Neural cell (in vitro differentiated cells): ENCODE data around the gene LZTS2. TPM values are rescaled to one million over a fixed set of nuclear protein-coding genes. Genes with fewer than 3 reads are reported as not detected.

ENCODE experiments used
- H2AFZ ChIP-seq: fragments of 200-600, 300-800 bp; sonication (generic), shearing (Covaris generic); 2 replicates; pipeline ENCODE4 v1.6.0; 2014; ENCODE audit warnings: low read depth, mild to moderate bottlenecking, antibody characterized with exemption, low read length, moderate library complexity
- H3F3A ChIP-seq: fragments of 200-600 bp; shearing (Covaris generic); 2 replicates; pipeline ENCODE4 v1.6.1; 2016; ENCODE audit warnings: mild to moderate bottlenecking, moderate library complexity, mixed read lengths, antibody characterized with exemption, low read length; ENCODE audit not compliant: insufficient read depth, poor library complexity, severe bottlenecking
- H3K27ac ChIP-seq: fragments of 200-600, 300-800 bp; sonication (generic), shearing (Covaris generic); 2 replicates; pipeline ENCODE4 v1.5.1; 2014; ENCODE audit warnings: mild to moderate bottlenecking, low read length, moderate library complexity
- H3K27me3 ChIP-seq: fragments of 300-800, 200-600 bp; sonication (generic), shearing (Covaris generic); 2 replicates; pipeline ENCODE4 v1.6.0; 2014; ENCODE audit warnings: mild to moderate bottlenecking, low read depth, low read length, moderate library complexity; ENCODE audit not compliant: insufficient read depth
- H3K36me3 ChIP-seq: fragments of 300-800, 200-600 bp; sonication (generic), shearing (Covaris generic); 2 replicates; pipeline ENCODE4 v1.5.1; 2014; ENCODE audit warnings: mild to moderate bottlenecking, antibody characterized with exemption, low read length, moderate library complexity; ENCODE audit not compliant: insufficient read depth
- H3K4me2 ChIP-seq: fragments of 300-800, 200-600 bp; sonication (generic), shearing (Covaris generic); 2 replicates; pipeline ENCODE4 v1.6.0; 2014; ENCODE audit warnings: mild to moderate bottlenecking, low read length
- H3K4me3 ChIP-seq: fragments of 300-800, 200-600 bp; sonication (generic), shearing (Covaris generic); 2 replicates; pipeline ENCODE4 v1.5.1; 2014; ENCODE audit warnings: mild to moderate bottlenecking, low read length, moderate library complexity
- H3K79me2 ChIP-seq: fragments of 200-600 bp; shearing (Covaris generic); replicated peaks from 2 replicates; pipeline ENCODE4 v1.6.0; 2014; ENCODE audit warnings: mild to moderate bottlenecking, low read length, moderate library complexity; ENCODE audit not compliant: insufficient read depth
- H3K9ac ChIP-seq: fragments of 300-800, 200-600 bp; sonication (generic), shearing (Covaris generic); 2 replicates; pipeline ENCODE4 v1.6.1; 2016; ENCODE audit warnings: mild to moderate bottlenecking, low read length, mixed read lengths
- H3K9me2 ChIP-seq: fragments of 200-600 bp; shearing (Covaris generic); 2 replicates; pipeline ENCODE4 v1.6.1; 2016; ENCODE audit warnings: mild to moderate bottlenecking, low read length, mixed read lengths; ENCODE audit not compliant: insufficient read depth
- H3K9me3 ChIP-seq: fragments of 200-600, 300-800 bp; sonication (generic), shearing (Covaris generic); 2 replicates; pipeline ENCODE4 v1.6.1; 2016; ENCODE audit warnings: mild to moderate bottlenecking, mixed run types, low read length, moderate library complexity, mixed read lengths
- H4K20me1 ChIP-seq: fragments of 200-600 bp; shearing (Covaris generic); 2 replicates; pipeline ENCODE4 v1.6.1; 2016; ENCODE audit warnings: mild to moderate bottlenecking, mixed run types; ENCODE audit not compliant: insufficient read depth
- CTCF ChIP-seq: fragments of 450-650 bp; IDR thresholded peaks from 2 replicates; pipeline ENCODE4 v1.5.1; 2014; ENCODE audit warnings: antibody characterized with exemption, mild to moderate bottlenecking, moderate library complexity; ENCODE audit not compliant: poor library complexity, severe bottlenecking
- EP300 ChIP-seq: fragments of 450-650 bp; conservative IDR thresholded peaks from 2 replicates; pipeline ENCODE4 v1.6.1; 2014; ENCODE audit warnings: antibody characterized with exemption, mild to moderate bottlenecking, moderate library complexity; ENCODE audit not compliant: poor library complexity, severe bottlenecking
- EZH2 ChIP-seq: fragments of 200-600, 300-800 bp; shearing (Covaris generic), sonication (generic); IDR thresholded peaks from 2 replicates; pipeline ENCODE4 v1.6.1; 2014; ENCODE audit warnings: antibody characterized with exemption, low read length, borderline replicate concordance, mild to moderate bottlenecking; ENCODE audit not compliant: insufficient read depth, poor library complexity, severe bottlenecking
- MXI1 ChIP-seq: fragments of 450-650 bp; conservative IDR thresholded peaks from 2 replicates; pipeline ENCODE4 v1.6.1; 2014; ENCODE audit warnings: antibody characterized with exemption, mild to moderate bottlenecking; ENCODE audit not compliant: poor library complexity, severe bottlenecking
- POLR2AphosphoS5 ChIP-seq: IDR thresholded peaks from 2 replicates; pipeline ENCODE4 v1.6.1; 2012
- RAD21 ChIP-seq: fragments of 450-650 bp; conservative IDR thresholded peaks from 2 replicates; pipeline ENCODE4 v1.6.1; 2014; ENCODE audit warnings: antibody characterized with exemption, mild to moderate bottlenecking, moderate library complexity
- SMC3 ChIP-seq: fragments of 450-650 bp; conservative IDR thresholded peaks from 2 replicates; pipeline ENCODE4 v1.6.1; 2014; ENCODE audit warnings: antibody characterized with exemption, mild to moderate bottlenecking, moderate library complexity; ENCODE audit not compliant: poor library complexity
- TAF1 ChIP-seq: IDR thresholded peaks from 2 replicates; pipeline ENCODE4 v1.6.1; 2012; ENCODE audit warnings: low read depth
- polyA plus RNA-seq: library from polyadenylated mRNA; depleted of rRNA; stranded (reverse); fragments of >200 nt; gene quantifications from 2 replicates; pipeline ENCODE4 v1.2.3, GENCODE V29; 2014
- TF ChIP-seq, protein P1 (sequence below): IDR thresholded peaks from 2 replicates; pipeline ENCODE4 v1.6.1; 2012; ENCODE audit warnings: borderline replicate concordance

LZTS2 gene
- polyA plus RNA-seq, 1 donor from 2014 or later = 40.1 TPM

DNA sequence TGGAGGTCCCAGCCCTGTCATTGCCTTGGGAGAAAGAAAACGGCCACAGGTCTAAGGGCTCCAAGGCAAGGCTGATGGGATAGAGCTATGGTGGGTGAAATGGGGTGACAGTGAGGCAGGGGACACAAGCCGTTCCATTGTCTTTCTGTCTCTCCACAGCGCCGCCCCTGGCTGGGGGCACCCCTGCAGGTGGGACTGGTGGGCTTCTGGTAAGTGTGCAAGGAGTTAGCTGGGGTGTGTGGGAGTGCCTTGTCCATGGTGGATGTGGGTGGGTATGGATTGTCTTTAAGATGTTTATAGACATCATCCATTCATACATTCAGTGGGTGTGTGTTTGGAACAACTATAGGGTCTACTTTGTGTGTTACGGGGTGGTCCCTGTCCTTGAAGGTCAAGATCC, 38.9 kb downstream of the LZTS2 start:
- no peak overlapping the region for H2AFZ ChIP-seq
- H3K9me3 ChIP-seq = no peaks in the 10 kb centered on the region
- no peaks in the 10 kb centered on the region for H3K9me2 ChIP-seq
- H3K4me3 ChIP-seq = no peak overlapping the region
- H3K27ac ChIP-seq = no peak overlapping the region
- TF ChIP-seq MXI1 = no peak
- TF ChIP-seq SMC3 = no peak
- TF ChIP-seq, protein P1, sequence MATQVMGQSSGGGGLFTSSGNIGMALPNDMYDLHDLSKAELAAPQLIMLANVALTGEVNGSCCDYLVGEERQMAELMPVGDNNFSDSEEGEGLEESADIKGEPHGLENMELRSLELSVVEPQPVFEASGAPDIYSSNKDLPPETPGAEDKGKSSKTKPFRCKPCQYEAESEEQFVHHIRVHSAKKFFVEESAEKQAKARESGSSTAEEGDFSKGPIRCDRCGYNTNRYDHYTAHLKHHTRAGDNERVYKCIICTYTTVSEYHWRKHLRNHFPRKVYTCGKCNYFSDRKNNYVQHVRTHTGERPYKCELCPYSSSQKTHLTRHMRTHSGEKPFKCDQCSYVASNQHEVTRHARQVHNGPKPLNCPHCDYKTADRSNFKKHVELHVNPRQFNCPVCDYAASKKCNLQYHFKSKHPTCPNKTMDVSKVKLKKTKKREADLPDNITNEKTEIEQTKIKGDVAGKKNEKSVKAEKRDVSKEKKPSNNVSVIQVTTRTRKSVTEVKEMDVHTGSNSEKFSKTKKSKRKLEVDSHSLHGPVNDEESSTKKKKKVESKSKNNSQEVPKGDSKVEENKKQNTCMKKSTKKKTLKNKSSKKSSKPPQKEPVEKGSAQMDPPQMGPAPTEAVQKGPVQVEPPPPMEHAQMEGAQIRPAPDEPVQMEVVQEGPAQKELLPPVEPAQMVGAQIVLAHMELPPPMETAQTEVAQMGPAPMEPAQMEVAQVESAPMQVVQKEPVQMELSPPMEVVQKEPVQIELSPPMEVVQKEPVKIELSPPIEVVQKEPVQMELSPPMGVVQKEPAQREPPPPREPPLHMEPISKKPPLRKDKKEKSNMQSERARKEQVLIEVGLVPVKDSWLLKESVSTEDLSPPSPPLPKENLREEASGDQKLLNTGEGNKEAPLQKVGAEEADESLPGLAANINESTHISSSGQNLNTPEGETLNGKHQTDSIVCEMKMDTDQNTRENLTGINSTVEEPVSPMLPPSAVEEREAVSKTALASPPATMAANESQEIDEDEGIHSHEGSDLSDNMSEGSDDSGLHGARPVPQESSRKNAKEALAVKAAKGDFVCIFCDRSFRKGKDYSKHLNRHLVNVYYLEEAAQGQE = no peak
- no peak for TF ChIP-seq POLR2AphosphoS5
- TF ChIP-seq RAD21 = no peak
- no peak for TF ChIP-seq EP300
- TF ChIP-seq EZH2 = no peak
- no peak for TF ChIP-seq TAF1
- TF ChIP-seq CTCF = no peak
- peaks cover 8% of the 10 kb centered on the region for H3K27me3 ChIP-seq
- H4K20me1 ChIP-seq = no peaks in the 10 kb centered on the region
- H3F3A ChIP-seq = no peaks in the 10 kb centered on the region
- H3K36me3 ChIP-seq = no peaks in the 10 kb centered on the region
- H3K9ac ChIP-seq = no peak overlapping the region
- H3K4me2 ChIP-seq = no peak overlapping the region
- no peaks in the 10 kb centered on the region for H3K79me2 ChIP-seq

GRCh38 chr10:101040061-101040460, 40.5 kb downstream of the LZTS2 start:
- Histone ChIP-seq H3K79me2 (no peaks in the 10 kb centered on the region), H3K27me3 (peaks cover under 1% of the 10 kb centered on the region), H4K20me1 (no peaks in the 10 kb centered on the region), H3K36me3 (no peaks in the 10 kb centered on the region), H3K4me3 (no peak overlapping the region), H3K27ac (no peak overlapping the region), H3K9me2 (no peaks in the 10 kb centered on the region), H3K4me2 (no peak overlapping the region), H3K9me3 (no peaks in the 10 kb centered on the region), H3F3A (peaks cover 4% of the 10 kb centered on the region), H2AFZ (no peak overlapping the region), H3K9ac (no peak overlapping the region)
- TF ChIP-seq CTCF (no peak), RAD21 (no peak), POLR2AphosphoS5 (no peak)
